ENCODE data around the gene SLX4.
"Not testable (repeated sequence)": the region's sequence is repeated elsewhere in the genome, so short reads cannot be mapped to it uniquely, and the experiment has no call there.

The SLX4 gene

GRCh38 chr16:3641801-3642396 lies 30.5 kb upstream of the SLX4 start:
- DNase-seq, result no peak

- no peak for DNase-seq
Observed at GRCh38 chr16:3640632-3641501, 29.5 kb upstream of the SLX4 start.

GRCh38 chr16:3640207-3640606 lies 28.8 kb upstream of the SLX4 start:
- no peak for DNase-seq

GRCh38 chr16:3638916-3639644 lies 27.7 kb upstream of the SLX4 start:
- no peak for DNase-seq

- no peak for DNase-seq
Observed at GRCh38 chr16:3637371-3637923, 26.0 kb upstream of the SLX4 start.

- DNase-seq, result no peak
Observed at GRCh38 chr16:3625911-3626732, 14.7 kb upstream of the SLX4 start.

GRCh38 chr16:3625331-3625730 lies 13.9 kb upstream of the SLX4 start:
- no peak for DNase-seq

- DNase-seq, result no peak
Observed at GRCh38 chr16:3623642-3624041, 12.2 kb upstream of the SLX4 start.

GRCh38 chr16:3618769-3619141 lies 7.3 kb upstream of the SLX4 start:
- DNase-seq, result no peak

GRCh38 chr16:3612510-3613466 lies 1.4 kb upstream of the SLX4 start:
- no peak for DNase-seq

- DNase-seq, result peak in 4 of 56 donors; percentile 16 to 48 (median 22)
Observed at GRCh38 chr16:3610698-3611145, 684 bp downstream of the SLX4 start.

GRCh38 chr16:3609895-3610697 lies 1.3 kb downstream of the SLX4 start:
- DNase-seq, result no peak

- not testable (repeated sequence) for DNase-seq
Observed at GRCh38 chr16:3608976-3609375, 2.4 kb downstream of the SLX4 start.

GRCh38 chr16:3608069-3608468 lies 3.3 kb downstream of the SLX4 start:
- DNase-seq, result no peak

- no peak for DNase-seq
Observed at GRCh38 chr16:3607634-3608033, 3.8 kb downstream of the SLX4 start.

GRCh38 chr16:3607161-3607560 lies 4.2 kb downstream of the SLX4 start:
- DNase-seq, result no peak

- no peak for DNase-seq
Observed at GRCh38 chr16:3606441-3606840, 5.0 kb downstream of the SLX4 start.

GRCh38 chr16:3602320-3602653 lies 9.1 kb downstream of the SLX4 start:
- DNase-seq, result no peak

All from nucleus accumbens (tissue), 56 donors.